SIG-M5 treated with dmso at 0.1 percent for 504 hours (cell line): ENCODE measurements around the gene ARMH3.

ENCODE experiments used
- DNase-seq: peaks from one replicate; lab custom pipeline; 2025; ENCODE audit not compliant: unreplicated experiment; lab: John Stamatoyannopoulos, UW

Gene ARMH3

GRCh38 chr10:101901340-101901739 lies 154.6 kb downstream of the ARMH3 start:
- DNase-seq, result no peak

GRCh38 chr10:101897633-101898032 lies 158.3 kb downstream of the ARMH3 start:
- DNase-seq, result no peak

GRCh38 chr10:101896225-101896877 lies 159.6 kb downstream of the ARMH3 start:
- no peak for DNase-seq

GRCh38 chr10:101895781-101896180 lies 160.2 kb downstream of the ARMH3 start:
- no peak for DNase-seq

DNA sequence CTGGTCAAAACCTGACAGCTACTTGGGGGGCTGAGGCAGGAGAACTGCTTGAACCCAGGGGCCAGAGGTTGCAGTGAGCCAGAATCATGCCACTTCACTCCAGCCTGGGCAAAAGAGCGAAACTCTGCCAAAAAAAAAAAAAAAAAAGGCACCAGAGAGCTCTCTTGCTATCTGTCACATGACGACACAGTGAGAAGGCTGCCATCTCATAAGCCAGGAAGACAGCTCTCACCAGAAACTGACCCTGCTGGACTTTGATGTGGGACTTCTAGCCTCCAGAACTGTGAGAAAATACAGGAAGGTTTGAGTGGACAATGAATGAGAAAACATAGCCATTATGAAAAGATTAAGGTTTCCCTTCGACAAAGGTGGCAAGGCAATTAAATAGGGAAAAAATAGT lies 161.2 kb downstream of the ARMH3 start:
- no peak for DNase-seq

DNA sequence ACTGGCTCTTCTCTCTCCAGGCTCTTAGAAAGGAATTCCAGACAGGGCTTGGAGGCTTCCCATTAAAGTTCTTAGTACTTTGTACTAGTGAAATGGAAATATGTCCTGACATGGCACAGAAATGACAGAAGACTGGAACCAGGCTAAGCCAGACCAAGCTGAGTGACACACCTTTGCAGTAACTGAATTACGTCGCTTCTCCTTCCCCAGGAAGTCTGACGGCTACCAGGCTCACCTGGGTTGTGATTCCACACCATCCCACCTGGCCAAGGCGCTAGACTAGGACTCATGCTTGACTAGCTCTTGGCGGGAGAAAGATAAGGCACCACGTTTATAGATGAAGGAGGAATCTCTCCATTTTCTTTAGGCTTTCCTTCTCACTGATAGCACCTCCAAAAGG lies 161.7 kb downstream of the ARMH3 start:
- DNase-seq, result no peak

- DNase-seq, result no peak
Measured at GRCh38 chr10:101893510-101894120, 162.4 kb downstream of the ARMH3 start.

- DNase-seq, result no peak
Measured at GRCh38 chr10:101892782-101893391, 163.1 kb downstream of the ARMH3 start.

GRCh38 chr10:101889256-101890210 lies 166.4 kb downstream of the ARMH3 start:
- peak; percentile 61 for DNase-seq

GRCh38 chr10:101888251-101888949 lies 167.6 kb downstream of the ARMH3 start:
- no peak for DNase-seq

DNA sequence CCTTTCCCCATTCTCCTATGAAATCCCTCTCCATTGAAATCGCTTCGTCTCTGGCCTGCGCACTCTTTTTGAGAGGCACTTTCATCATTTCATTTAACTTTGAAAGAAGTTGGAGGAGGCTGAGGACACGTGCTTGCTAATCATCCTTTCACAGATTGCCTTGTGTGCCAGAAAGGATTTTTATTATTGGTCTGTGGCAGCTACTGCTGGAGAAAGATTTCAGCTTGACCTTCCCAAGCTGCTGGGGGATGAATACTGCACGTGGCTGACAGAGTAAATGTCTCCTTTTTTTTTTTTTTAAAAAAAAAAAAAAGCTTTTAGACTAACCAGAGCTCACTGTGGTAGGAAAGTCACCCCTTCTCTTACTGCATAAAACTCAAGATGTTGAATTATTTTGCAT lies 168.2 kb downstream of the ARMH3 start:
- no peak for DNase-seq

GRCh38 chr10:101886521-101887312 lies 169.3 kb downstream of the ARMH3 start:
- no peak for DNase-seq

- no peak for DNase-seq
Measured at GRCh38 chr10:101881036-101881774, 174.8 kb downstream of the ARMH3 start.

DNA sequence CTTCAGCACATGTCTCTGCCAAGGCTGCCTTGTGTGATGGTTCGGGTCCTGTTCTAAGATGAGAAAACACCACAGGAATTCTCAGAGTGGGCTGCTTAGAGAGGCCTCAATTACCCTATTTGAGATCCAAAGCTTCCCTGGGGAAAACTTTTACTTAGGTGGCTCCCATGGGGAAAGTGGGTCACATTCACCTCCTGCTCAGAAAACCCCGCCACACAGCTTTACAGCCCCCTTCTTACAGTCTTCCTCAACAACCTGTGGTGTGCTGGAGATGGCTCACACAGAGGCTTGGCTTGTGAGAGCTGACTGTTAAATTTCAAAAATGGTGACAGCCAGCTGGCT lies 175.8 kb downstream of the ARMH3 start:
- DNase-seq, result no peak

- no peak for DNase-seq
Measured at GRCh38 chr10:101879456-101880231, 176.3 kb downstream of the ARMH3 start.

- DNase-seq, result no peak
Measured at GRCh38 chr10:101878869-101879268, 177.1 kb downstream of the ARMH3 start.

- DNase-seq, result no peak
Measured at GRCh38 chr10:101875068-101875688, 180.8 kb downstream of the ARMH3 start.

DNA sequence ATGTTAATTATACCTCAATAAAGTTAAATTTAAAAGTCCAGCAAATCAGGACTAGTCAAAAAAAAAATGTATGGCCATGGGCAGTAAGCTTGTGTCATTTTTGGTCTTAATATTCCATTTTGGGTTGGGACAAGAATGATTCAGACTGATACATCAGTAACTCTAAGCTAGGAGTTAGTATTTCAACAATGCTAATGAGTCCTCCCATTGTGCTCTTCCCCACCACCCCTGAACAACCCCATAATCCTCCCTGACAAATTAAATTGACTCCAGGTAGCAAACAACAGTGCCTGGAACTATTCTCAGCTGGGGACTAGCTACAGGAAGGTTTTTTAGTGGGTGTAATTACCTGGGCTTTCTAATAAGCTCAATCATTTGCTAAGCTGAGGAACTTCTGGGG lies 181.7 kb downstream of the ARMH3 start:
- DNase-seq, result no peak
